A549 (cell line): ENCODE data around the gene GCDH.

Experiments
- CBX2 ChIP-seq: fragments of 200-600 bp; sonication (generic); IDR thresholded peaks from 2 replicates; pipeline ENCODE4 v1.6.1; 2016; ENCODE audit warnings: low read depth, mild to moderate bottlenecking, borderline replicate concordance
- CTCF ChIP-seq: fragments of >200 bp; sonication (Bioruptor Twin); formaldehyde crosslinking; IDR thresholded peaks from 3 replicates; pipeline ENCODE4 v1.5.1; 2016
- ESRRA ChIP-seq: fragments of 150-350 bp; IDR thresholded peaks from 2 replicates; pipeline ENCODE4 v1.6.1; 2014; ENCODE audit warnings: mild to moderate bottlenecking, low read length, borderline replicate concordance
- HOXB5 ChIP-seq: fragments of 250-450 bp; sonication (Bioruptor Pico); IDR thresholded peaks from 2 replicates; pipeline ENCODE4 v1.5.0; 2020; ENCODE audit warnings: mild to moderate bottlenecking, moderate library complexity
- MAFK ChIP-seq: fragments of 450-650 bp; IDR thresholded peaks from 2 replicates; pipeline ENCODE4 v1.6.1; 2014; ENCODE audit not compliant: partially characterized antibody
- MAX ChIP-seq: IDR thresholded peaks from 2 replicates; pipeline ENCODE4 v1.6.1; 2012
- POLR2A ChIP-seq: IDR thresholded peaks from 2 replicates; pipeline ENCODE4 v1.6.1; 2012; ENCODE audit warnings: mild to moderate bottlenecking, low read length
- POLR2AphosphoS2 ChIP-seq: conservative IDR thresholded peaks from 2 replicates; pipeline ENCODE4 v1.6.1; 2012; ENCODE audit warnings: low read length, improper control_type of control experiment, inconsistent platforms
- USF2 ChIP-seq: fragments of 450-650 bp; IDR thresholded peaks from 2 replicates; pipeline ENCODE4 v1.6.1; 2014; ENCODE audit warnings: antibody characterized with exemption
- TF ChIP-seq, protein P1 (sequence below): fragments of 250-450 bp; sonication (Bioruptor Pico); IDR thresholded peaks from 2 replicates; pipeline ENCODE4 v1.5.0; 2021; ENCODE audit warnings: mild to moderate bottlenecking, moderate library complexity, borderline replicate concordance

- no peak for TF ChIP-seq CTCF
- no peak for TF ChIP-seq MAFK
- no peak for TF ChIP-seq POLR2AphosphoS2
- TF ChIP-seq MAX, result no peak
- no peak for TF ChIP-seq POLR2A
- TF ChIP-seq USF2, result no peak
- no peak for TF ChIP-seq CBX2
- no peak for TF ChIP-seq ESRRA
- no peak for TF ChIP-seq HOXB5 (CRISPR knock-in tag)
- TF ChIP-seq, protein P1, sequence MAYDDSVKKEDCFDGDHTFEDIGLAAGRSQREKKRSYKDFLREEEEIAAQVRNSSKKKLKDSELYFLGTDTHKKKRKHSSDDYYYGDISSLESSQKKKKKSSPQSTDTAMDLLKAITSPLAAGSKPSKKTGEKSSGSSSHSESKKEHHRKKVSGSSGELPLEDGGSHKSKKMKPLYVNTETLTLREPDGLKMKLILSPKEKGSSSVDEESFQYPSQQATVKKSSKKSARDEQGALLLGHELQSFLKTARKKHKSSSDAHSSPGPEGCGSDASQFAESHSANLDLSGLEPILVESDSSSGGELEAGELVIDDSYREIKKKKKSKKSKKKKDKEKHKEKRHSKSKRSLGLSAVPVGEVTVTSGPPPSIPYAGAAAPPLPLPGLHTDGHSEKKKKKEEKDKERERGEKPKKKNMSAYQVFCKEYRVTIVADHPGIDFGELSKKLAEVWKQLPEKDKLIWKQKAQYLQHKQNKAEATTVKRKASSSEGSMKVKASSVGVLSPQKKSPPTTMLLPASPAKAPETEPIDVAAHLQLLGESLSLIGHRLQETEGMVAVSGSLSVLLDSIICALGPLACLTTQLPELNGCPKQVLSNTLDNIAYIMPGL (CRISPR knock-in tag), result no peak
These were observed 26.8 kb upstream of the GCDH start for GRCh38 chr19:12864143-12864542.
